Adrenal gland (tissue), 12 donors: ENCODE results near the gene VAX1. TPM values are rescaled to one million over a fixed set of nuclear protein-coding genes. Genes with fewer than 3 reads are reported as not detected.

ENCODE experiments used
- DNase-seq, 7 donors: peaks; one replicate each; pipeline ENCODE4 v3.0.0-alpha.2; 2019 to 2020
- H3K27ac ChIP-seq, 5 donors: fragments of 200-600 bp; sonication (generic) in 4 of 5; 1 replicate in 3 of 5; 2 replicates in 2 of 5; pipeline versions ENCODE4 v1.5.1 to v1.8.0; 2016 to 2020; ENCODE audit warnings: mild to moderate bottlenecking in 1 of 5
- H3K27me3 ChIP-seq: fragments of 200-600 bp; 2 replicates; pipeline ENCODE4 v1.8.0; 2021
- H3K36me3 ChIP-seq, 2 donors: fragments of 200-600 bp; replicated peaks in 1 of 2; 1 replicate in 1 of 2; 2 replicates in 1 of 2; pipeline versions ENCODE4 v1.5.1 to v1.8.0; 2018 to 2022
- H3K4me1 ChIP-seq, 2 donors: fragments of 200-600 bp; replicated peaks in 1 of 2; 1 replicate in 1 of 2; 2 replicates in 1 of 2; pipeline versions ENCODE4 v1.5.1 to v1.8.0; 2018 to 2021
- H3K4me3 ChIP-seq, 4 donors: fragments of 200-600 bp; sonication (generic) in 3 of 4; one replicate each; pipeline ENCODE4 v1.5.1; 2016 to 2018
- H3K9me3 ChIP-seq, 3 donors: fragments of 200-600 bp; sonication (generic) in 1 of 3; replicated peaks in 1 of 3; 1 replicate in 2 of 3; 2 replicates in 1 of 3; pipeline versions ENCODE4 v1.5.1 to v1.8.0; 2016 to 2021
- POLR2A ChIP-seq, 2 donors: fragments of 450-650 bp; IDR thresholded peaks; one replicate each; pipeline ENCODE4 v1.6.1; 2017; ENCODE audit warnings: antibody characterized with exemption in 2 of 2, mild to moderate bottlenecking in 2 of 2, moderate library complexity in 1 of 2
- WGBS, 4 donors: extraction: QIAGEN DNeasy Blood & Tissue Kit in 2 of 4; methylation state at CpG; one replicate each; pipeline versions ENCODE4 v1.1.5 to v1.1.7; 2013 to 2017; 5-methylcytosine and 5-hydroxymethylcytosine counted together
- intact Hi-C, 2 donors: fragments of 100-400 bp; cut with DNase I; formaldehyde crosslinking; loops; one replicate each; pipeline versions ENCODE4 v1.14.1 to v1.15.0; 2022 to 2023
- polyA plus RNA-seq, 3 donors: library from polyadenylated mRNA; stranded (reverse); fragments of 200-250 nt in 2 of 3; fragments of 350-450 nt in 1 of 3; fragmentation: Illumina TruSeq in 1 of 3; extraction: RNeasy Lipid Tissue Mini Kit (QIAGEN cat#74804) in 1 of 3; gene quantifications; one replicate each; pipeline ENCODE4 v1.2.3, GENCODE V29; 2013 to 2014
- total RNA-seq, 9 donors: library from RNA; depleted of rRNA in 4 of 9; stranded (reverse); fragments of >200 nt in 4 of 9; fragments of 120-200 nt in 1 of 9; fragmentation: NEBNext Ultra II Directional in 1 of 9; extraction: Animal tissue kit (Norgen Biotek cat#: 25700) in 1 of 9; gene quantifications; one replicate each; pipeline versions ENCODE4 v1.1.0 to v1.2.4, GENCODE V29; 2013 to 2023
- TF ChIP-seq, protein P1 (sequence below), 6 experiments: fragments of 450-650 bp in 4 of 6; fragments of 200-600 bp in 2 of 6; sonication (generic) in 1 of 6; IDR thresholded peaks; 1 replicate in 5 of 6; 2 replicates in 1 of 6; pipeline versions ENCODE4 v1.5.1 to v1.8.0; 2016 to 2021; ENCODE audit warnings: antibody characterized with exemption in 6 of 6, mild to moderate bottlenecking in 2 of 6, moderate library complexity in 1 of 6
- donor health status: healthy with polysubstance abuse.
- donor health status: Bipolar disorder and iron deficiency.
- donor health status: DM: yes; HTN: yes; CAD: no.
- donor health status: DM: no; HTN: no; CAD: no.
- donor health status: DM: no; HTN: no; CAD: no.
- donor health status: DM: yes; HTN: yes; CAD: no.

The VAX1 gene
- total and polyA plus RNA-seq, 12 donors, result not detected

DNA sequence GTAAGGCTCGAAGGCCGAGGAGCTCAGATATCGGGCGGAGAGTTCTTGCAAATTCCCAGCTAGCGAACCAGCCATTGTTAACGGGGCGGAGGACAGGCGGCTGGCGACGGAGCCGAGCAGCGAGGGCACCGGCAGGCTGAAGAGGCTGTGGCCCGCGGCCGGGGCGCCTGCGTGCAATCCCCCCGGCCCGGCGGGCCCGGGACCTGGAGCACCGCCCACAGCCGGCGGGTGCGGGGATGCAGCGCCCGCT lies 4.1 kb downstream of the VAX1 start:
- 2 to 20% (median 5%) methylated on average over 7 to 28 of the region's 28 CpGs for WGBS, 4 donors

DNA sequence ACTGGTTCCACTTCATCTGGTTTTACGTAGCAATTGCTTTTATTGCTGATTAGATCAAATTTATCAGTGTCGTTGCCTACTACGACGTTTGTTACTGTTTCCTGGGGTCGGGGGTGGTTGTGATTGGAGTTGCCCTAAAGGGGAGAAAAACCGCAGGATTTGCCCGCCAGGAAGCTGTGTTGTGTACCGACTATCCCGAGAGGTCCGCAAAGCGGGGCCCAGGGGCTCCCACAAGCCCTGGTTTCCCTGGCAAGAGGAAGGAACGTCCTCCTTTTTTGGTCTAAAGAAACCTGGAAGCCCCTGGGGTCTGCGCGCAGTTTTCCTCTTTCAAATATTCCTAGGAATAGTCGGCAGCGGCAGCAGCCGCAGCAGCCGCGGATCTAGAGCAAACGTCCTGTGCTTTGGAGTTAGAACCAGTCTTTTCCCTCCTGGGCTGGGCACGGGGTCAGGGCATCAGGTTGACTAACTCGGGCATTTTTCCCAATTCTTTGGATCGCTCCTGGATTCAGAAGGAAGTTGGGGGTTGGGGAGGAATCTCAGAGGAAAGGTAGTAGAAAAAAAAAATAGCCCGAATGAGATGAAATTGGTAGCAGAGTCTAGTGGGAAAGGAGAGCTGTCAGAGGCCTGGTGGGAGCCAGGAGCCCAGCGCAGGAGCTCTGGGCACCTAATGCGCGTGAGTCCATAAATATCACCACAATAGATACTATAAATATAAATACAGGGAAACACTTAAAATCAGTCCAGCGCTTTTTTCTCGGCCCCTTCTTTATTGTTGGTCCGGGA lies 4.6 kb downstream of the VAX1 start:
- 11 to 13% (median 12%) methylated on average over 29 to 30 of the region's 30 CpGs for WGBS, 4 donors
- peaks cover 11 to 25% of the 10 kb centered on the region in 2 donors for H3K4me1 ChIP-seq
- H3K27ac ChIP-seq, result no peak overlapping the region
- H3K9me3 ChIP-seq, result no peaks in the 10 kb centered on the region
- H3K27me3 ChIP-seq, result peaks cover 92% of the 10 kb centered on the region
- no peak for DNase-seq
- H3K4me3 ChIP-seq, result peak overlapping the region in 1 of 4 donors; percentile 23
- TF ChIP-seq POLR2A (IDR thresholded peaks at IDR 0.05), result no peak
- TF ChIP-seq, protein P1, sequence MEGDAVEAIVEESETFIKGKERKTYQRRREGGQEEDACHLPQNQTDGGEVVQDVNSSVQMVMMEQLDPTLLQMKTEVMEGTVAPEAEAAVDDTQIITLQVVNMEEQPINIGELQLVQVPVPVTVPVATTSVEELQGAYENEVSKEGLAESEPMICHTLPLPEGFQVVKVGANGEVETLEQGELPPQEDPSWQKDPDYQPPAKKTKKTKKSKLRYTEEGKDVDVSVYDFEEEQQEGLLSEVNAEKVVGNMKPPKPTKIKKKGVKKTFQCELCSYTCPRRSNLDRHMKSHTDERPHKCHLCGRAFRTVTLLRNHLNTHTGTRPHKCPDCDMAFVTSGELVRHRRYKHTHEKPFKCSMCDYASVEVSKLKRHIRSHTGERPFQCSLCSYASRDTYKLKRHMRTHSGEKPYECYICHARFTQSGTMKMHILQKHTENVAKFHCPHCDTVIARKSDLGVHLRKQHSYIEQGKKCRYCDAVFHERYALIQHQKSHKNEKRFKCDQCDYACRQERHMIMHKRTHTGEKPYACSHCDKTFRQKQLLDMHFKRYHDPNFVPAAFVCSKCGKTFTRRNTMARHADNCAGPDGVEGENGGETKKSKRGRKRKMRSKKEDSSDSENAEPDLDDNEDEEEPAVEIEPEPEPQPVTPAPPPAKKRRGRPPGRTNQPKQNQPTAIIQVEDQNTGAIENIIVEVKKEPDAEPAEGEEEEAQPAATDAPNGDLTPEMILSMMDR (IDR thresholded peaks at IDR 0.05), result no peak
- no peaks in the 10 kb centered on the region for H3K36me3 ChIP-seq
- intact Hi-C loops, result no loop called here

More for the DNA sequence above, 4.1 kb downstream of the VAX1 start:
- intact Hi-C loops, result no loop called here
- TF ChIP-seq POLR2A (IDR thresholded peaks at IDR 0.05), result no peak
- TF ChIP-seq, protein P1 (IDR thresholded peaks at IDR 0.05), result no peak
- Histone ChIP-seq H3K9me3 (no peaks in the 10 kb centered on the region), H3K27ac (no peak overlapping the region), H3K27me3 (peaks cover 90% of the 10 kb centered on the region), H3K4me1 (peaks cover 11 to 25% of the 10 kb centered on the region in 2 donors), H3K36me3 (no peaks in the 10 kb centered on the region), H3K4me3 (peak overlapping the region in 1 of 4 donors; percentile 23)
- DNase-seq, result no peak

DNA sequence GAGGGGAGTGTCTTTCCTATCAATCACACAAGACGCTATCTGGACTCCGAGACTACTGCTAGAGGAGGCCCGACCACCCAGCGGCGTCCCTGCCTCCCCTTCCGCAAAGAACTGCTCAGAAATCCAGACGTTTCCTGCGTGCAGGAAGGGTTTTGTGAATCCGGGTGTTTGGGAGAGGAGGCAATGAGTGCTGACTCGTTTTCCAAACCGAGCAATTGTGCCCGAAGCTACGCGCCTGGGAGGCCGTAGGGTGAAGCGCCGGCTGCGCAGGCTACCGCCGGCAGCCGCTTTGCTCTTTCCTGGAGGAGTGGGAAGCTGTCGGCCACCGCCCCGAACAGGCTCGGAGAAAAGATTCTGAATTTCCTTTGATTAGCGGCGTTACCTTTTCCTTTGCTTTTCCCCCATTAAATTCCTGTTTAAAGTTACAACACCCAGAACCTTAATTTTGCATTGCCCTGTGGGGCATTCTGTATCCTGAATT lies 5.3 kb downstream of the VAX1 start:
- Histone ChIP-seq H3K4me1 (peaks cover 10 to 21% of the 10 kb centered on the region in 2 donors), H3K36me3 (no peaks in the 10 kb centered on the region), H3K27me3 (peaks cover 90% of the 10 kb centered on the region), H3K27ac (no peak overlapping the region), H3K4me3 (no peak overlapping the region), H3K9me3 (no peaks in the 10 kb centered on the region)
- intact Hi-C loops, result no loop called here
- WGBS, 4 donors, result 9 to 11% (median 10%) methylated on average over 14 to 27 of the region's 27 CpGs
- TF ChIP-seq, protein P1 (IDR thresholded peaks at IDR 0.05), result no peak
- no peak for DNase-seq

DNA sequence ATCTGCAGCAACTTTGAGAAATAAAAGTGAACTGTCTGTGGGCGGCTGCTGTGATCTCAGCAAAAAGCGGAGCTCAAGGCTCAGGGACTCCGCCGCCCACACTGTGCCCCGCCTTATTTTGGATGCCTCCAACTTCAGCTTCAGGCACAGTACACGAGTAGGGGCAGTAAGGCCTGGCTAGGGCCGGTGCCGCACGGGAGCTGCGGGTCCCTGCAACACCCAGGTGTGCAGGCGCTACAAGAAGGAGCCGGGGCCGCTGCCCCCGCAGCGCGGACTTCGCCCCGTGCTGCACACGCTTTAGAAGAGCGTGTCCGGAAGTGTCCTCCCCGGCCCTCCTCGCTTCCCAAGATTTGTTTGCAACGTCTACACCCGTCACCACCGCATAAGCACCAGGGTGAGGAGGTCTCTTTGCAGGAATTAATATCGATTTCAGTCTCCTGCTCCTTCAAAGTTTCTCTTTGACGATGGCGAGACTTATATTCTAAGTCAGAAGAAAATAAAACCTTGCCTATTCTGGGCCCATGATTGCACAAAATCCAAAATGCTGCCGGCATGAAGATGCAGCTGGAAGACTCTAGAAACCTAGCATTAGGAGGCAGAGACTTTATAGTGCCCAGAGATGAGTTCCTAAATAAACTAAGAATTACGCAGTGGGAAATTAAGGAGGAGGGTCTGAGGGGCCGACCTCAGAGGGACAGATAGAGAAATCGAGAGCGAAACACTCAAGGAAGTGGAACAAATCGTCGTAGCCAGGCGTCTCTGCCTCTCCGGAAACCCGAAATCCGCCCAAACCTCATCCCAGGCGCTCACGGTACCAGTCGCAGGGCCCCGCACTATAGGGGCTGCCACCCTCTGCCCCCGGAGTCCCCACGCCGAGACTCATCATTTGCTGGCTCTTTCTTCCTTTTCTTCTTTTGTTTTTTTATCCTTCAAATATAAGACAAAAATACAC lies 6.4 kb downstream of the VAX1 start:
- Histone ChIP-seq H3K4me3 (no peak overlapping the region), H3K36me3 (no peaks in the 10 kb centered on the region), H3K4me1 (peaks cover 0 to 13% of the 10 kb centered on the region in 2 donors), H3K27me3 (peaks cover 90% of the 10 kb centered on the region), H3K9me3 (no peaks in the 10 kb centered on the region), H3K27ac (no peak overlapping the region)
- TF ChIP-seq, protein P1 (IDR thresholded peaks at IDR 0.05), result no peak
- no peak for TF ChIP-seq POLR2A (IDR thresholded peaks at IDR 0.05)
- intact Hi-C loops, result no loop called here
- WGBS, 4 donors, result 12 to 15% (median 13%) methylated on average over 33 to 47 of the region's 47 CpGs
- no peak for DNase-seq
